A549 (cell line): ENCODE data around the gene FRYL.
"Not testable (repeated sequence)": the region's sequence is repeated elsewhere in the genome, so short reads cannot be mapped to it uniquely, and the experiment has no call there.

Experiments
- CHD2 ChIP-seq: fragments of 150-350 bp; IDR thresholded peaks from 2 replicates; pipeline ENCODE4 v1.6.1; 2014; ENCODE audit warnings: low read length; ENCODE audit not compliant: partially characterized antibody
- EP300 ChIP-seq, 2 experiments: fragments of >200 bp; sonication (Bioruptor Twin); formaldehyde crosslinking; IDR thresholded peaks; 2 replicates in 1 of 2; 3 replicates in 1 of 2; pipeline ENCODE4 v1.6.1; 2016 to 2017
- JUN ChIP-seq, 2 experiments: fragments of >200 bp; sonication (Bioruptor Twin); formaldehyde crosslinking; IDR thresholded peaks; 2 replicates in 1 of 2; 3 replicates in 1 of 2; pipeline ENCODE4 v1.6.1; 2016 to 2017
- KDM1A ChIP-seq: fragments of 200-600 bp; sonication (generic); IDR thresholded peaks from 2 replicates; pipeline ENCODE4 v1.6.1; 2016; ENCODE audit warnings: low read depth, mild to moderate bottlenecking
- PHF8 ChIP-seq: fragments of 200-600 bp; sonication (generic); IDR thresholded peaks from 2 replicates; pipeline ENCODE4 v1.6.1; 2016; ENCODE audit warnings: low read depth, mild to moderate bottlenecking, antibody characterized with exemption, moderate library complexity, borderline replicate concordance
- POLR2A ChIP-seq: IDR thresholded peaks from 2 replicates; pipeline ENCODE4 v1.6.1; 2012; ENCODE audit warnings: mild to moderate bottlenecking, low read length
- RCOR1 ChIP-seq: fragments of 150-350 bp; IDR thresholded peaks from 2 replicates; pipeline ENCODE4 v1.6.1; 2014; ENCODE audit warnings: antibody characterized with exemption, low read length, low read depth
- RFX5 ChIP-seq: fragments of 450-650 bp; IDR thresholded peaks from 2 replicates; pipeline ENCODE4 v1.7.1; 2014; ENCODE audit warnings: antibody characterized with exemption, mild to moderate bottlenecking, moderate library complexity
- TF ChIP-seq, protein P1 (sequence below): fragments of >200 bp; sonication (Bioruptor Twin); formaldehyde crosslinking; IDR thresholded peaks from 3 replicates; pipeline ENCODE4 v1.5.1; 2016
- TF ChIP-seq, protein P2 (sequence below): IDR thresholded peaks from 2 replicates; pipeline ENCODE4 v1.6.1; 2012

DNA sequence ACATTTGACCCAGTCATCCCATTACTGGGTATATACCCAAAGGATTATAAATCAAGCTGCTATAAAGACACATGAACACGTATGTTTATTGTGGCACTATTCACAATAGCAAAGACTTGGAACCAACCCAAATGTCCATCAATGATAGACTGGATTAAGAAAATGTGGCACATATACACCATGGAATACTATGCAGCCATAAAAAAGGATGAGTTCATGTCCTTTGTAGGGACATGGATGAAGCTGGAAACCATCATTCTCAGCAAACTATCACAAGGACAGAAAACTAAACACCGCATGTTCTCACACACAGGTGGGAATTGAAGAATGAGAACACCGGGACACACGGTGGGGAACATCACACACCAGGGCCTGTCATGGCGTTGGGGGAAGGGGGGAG is 21.4 kb downstream of the FRYL start:
- not testable (repeated sequence) for TF ChIP-seq EP300 (IDR thresholded peaks at IDR 0.05); RCOR1; KDM1A; CHD2; POLR2A; RFX5; PHF8; JUN (IDR thresholded peaks at IDR 0.05)
- TF ChIP-seq, protein P1, sequence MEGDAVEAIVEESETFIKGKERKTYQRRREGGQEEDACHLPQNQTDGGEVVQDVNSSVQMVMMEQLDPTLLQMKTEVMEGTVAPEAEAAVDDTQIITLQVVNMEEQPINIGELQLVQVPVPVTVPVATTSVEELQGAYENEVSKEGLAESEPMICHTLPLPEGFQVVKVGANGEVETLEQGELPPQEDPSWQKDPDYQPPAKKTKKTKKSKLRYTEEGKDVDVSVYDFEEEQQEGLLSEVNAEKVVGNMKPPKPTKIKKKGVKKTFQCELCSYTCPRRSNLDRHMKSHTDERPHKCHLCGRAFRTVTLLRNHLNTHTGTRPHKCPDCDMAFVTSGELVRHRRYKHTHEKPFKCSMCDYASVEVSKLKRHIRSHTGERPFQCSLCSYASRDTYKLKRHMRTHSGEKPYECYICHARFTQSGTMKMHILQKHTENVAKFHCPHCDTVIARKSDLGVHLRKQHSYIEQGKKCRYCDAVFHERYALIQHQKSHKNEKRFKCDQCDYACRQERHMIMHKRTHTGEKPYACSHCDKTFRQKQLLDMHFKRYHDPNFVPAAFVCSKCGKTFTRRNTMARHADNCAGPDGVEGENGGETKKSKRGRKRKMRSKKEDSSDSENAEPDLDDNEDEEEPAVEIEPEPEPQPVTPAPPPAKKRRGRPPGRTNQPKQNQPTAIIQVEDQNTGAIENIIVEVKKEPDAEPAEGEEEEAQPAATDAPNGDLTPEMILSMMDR = not testable (repeated sequence)
- TF ChIP-seq, protein P2, sequence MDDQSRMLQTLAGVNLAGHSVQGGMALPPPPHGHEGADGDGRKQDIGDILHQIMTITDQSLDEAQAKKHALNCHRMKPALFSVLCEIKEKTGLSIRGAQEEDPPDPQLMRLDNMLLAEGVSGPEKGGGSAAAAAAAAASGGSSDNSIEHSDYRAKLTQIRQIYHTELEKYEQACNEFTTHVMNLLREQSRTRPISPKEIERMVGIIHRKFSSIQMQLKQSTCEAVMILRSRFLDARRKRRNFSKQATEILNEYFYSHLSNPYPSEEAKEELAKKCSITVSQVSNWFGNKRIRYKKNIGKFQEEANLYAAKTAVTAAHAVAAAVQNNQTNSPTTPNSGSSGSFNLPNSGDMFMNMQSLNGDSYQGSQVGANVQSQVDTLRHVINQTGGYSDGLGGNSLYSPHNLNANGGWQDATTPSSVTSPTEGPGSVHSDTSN = not testable (repeated sequence)
